Activated CD4-positive, alpha-beta T cell treated with anti-CD3 and anti-CD28 coated beads, Interleukin-2, amount 50 U/mL, for 16 hours (primary cell): ENCODE results near the gene INO80B.
"Not testable (repeated sequence)": the region's sequence is repeated elsewhere in the genome, so short reads cannot be mapped to it uniquely, and the experiment has no call there.

Experiments
- DNase-seq: peaks from one replicate; pipeline ENCODE4 v3.0.0-alpha.2; 2020

The INO80B gene

GRCh38 chr2:74450570-74451190, 4.2 kb upstream of the INO80B start:
- DNase-seq, result no peak

GRCh38 chr2:74457129-74457548, 2.3 kb downstream of the INO80B start:
- DNase-seq, result no peak

- peak; percentile 78 for DNase-seq
Observed at GRCh38 chr2:74457549-74458131, 2.8 kb downstream of the INO80B start.

GRCh38 chr2:74458132-74458937, 3.4 kb downstream of the INO80B start, which contains the start of gene WBP1:
Gene WBP1, plus strand, starts transcription at chr2:74458438. Its CDS starts 165 bp downstream, at chr2:74458603.
- peak; percentile 100 for DNase-seq

- no peak for DNase-seq
Observed at GRCh38 chr2:74458938-74459363, 4.1 kb downstream of the INO80B start.

GRCh38 chr2:74459503-74460118, 4.7 kb downstream of the INO80B start:
- not testable (repeated sequence) for DNase-seq

- DNase-seq, result not testable (repeated sequence)
Observed at GRCh38 chr2:74460187-74460586, 5.3 kb downstream of the INO80B start.

- DNase-seq, result no peak
Observed at GRCh38 chr2:74461187-74462053, 6.5 kb downstream of the INO80B start.

GRCh38 chr2:74462054-74462785, 7.3 kb downstream of the INO80B start:
- no peak for DNase-seq

- DNase-seq, result no peak
Observed at GRCh38 chr2:74462786-74463105, 7.9 kb downstream of the INO80B start.

GRCh38 chr2:74464406-74464805, 9.5 kb downstream of the INO80B start:
- no peak for DNase-seq

- DNase-seq, result not testable (repeated sequence)
Observed at GRCh38 chr2:74470742-74471141, 15.9 kb downstream of the INO80B start.

- DNase-seq, result no peak
Observed at GRCh38 chr2:74471332-74472065, 16.6 kb downstream of the INO80B start.

- DNase-seq, result peak; percentile 97
Observed at GRCh38 chr2:74472086-74472944, 17.4 kb downstream of the INO80B start, which contains the start of gene MRPL53. Gene MRPL53, minus strand, starts transcription at chr2:74472680. Its CDS starts 20 bp downstream, at chr2:74472660.

GRCh38 chr2:74472945-74473258, 18.0 kb downstream of the INO80B start:
- no peak for DNase-seq

GRCh38 chr2:74474481-74474880, 19.6 kb downstream of the INO80B start:
- no peak for DNase-seq

GRCh38 chr2:74474899-74475298, 20.0 kb downstream of the INO80B start:
- DNase-seq, result no peak

GRCh38 chr2:74481431-74481830, 26.5 kb downstream of the INO80B start:
- DNase-seq, result no peak

GRCh38 chr2:74481961-74482800, 27.3 kb downstream of the INO80B start:
- peak; percentile 67 for DNase-seq
